KOPT-K1 (cell line): ENCODE measurements around the gene NPHS1.
"Not testable (repeated sequence)": the region's sequence is repeated elsewhere in the genome, so short reads cannot be mapped to it uniquely, and the experiment has no call there.

Source experiments
- H3K27ac ChIP-seq: fragments of 200-600 bp; sonication (generic); 2 replicates; pipeline ENCODE4 v1.5.1; 2016; ENCODE audit warnings: antibody characterized with exemption, mild to moderate bottlenecking, low read depth, low read length; ENCODE audit not compliant: poor library complexity, severe bottlenecking
- H3K36me3 ChIP-seq: fragments of 200-600 bp; sonication (generic); 2 replicates; pipeline ENCODE4 v1.5.1; 2017; ENCODE audit warnings: antibody characterized with exemption, mild to moderate bottlenecking, low read length, moderate library complexity; ENCODE audit not compliant: insufficient read depth
- H3K9me3 ChIP-seq: fragments of 200-600 bp; sonication (generic); 2 replicates; pipeline ENCODE4 v1.5.1; 2017; ENCODE audit warnings: antibody characterized with exemption, low read length, mild to moderate bottlenecking; ENCODE audit not compliant: insufficient read depth, poor library complexity, severe bottlenecking

The NPHS1 gene, protein sequence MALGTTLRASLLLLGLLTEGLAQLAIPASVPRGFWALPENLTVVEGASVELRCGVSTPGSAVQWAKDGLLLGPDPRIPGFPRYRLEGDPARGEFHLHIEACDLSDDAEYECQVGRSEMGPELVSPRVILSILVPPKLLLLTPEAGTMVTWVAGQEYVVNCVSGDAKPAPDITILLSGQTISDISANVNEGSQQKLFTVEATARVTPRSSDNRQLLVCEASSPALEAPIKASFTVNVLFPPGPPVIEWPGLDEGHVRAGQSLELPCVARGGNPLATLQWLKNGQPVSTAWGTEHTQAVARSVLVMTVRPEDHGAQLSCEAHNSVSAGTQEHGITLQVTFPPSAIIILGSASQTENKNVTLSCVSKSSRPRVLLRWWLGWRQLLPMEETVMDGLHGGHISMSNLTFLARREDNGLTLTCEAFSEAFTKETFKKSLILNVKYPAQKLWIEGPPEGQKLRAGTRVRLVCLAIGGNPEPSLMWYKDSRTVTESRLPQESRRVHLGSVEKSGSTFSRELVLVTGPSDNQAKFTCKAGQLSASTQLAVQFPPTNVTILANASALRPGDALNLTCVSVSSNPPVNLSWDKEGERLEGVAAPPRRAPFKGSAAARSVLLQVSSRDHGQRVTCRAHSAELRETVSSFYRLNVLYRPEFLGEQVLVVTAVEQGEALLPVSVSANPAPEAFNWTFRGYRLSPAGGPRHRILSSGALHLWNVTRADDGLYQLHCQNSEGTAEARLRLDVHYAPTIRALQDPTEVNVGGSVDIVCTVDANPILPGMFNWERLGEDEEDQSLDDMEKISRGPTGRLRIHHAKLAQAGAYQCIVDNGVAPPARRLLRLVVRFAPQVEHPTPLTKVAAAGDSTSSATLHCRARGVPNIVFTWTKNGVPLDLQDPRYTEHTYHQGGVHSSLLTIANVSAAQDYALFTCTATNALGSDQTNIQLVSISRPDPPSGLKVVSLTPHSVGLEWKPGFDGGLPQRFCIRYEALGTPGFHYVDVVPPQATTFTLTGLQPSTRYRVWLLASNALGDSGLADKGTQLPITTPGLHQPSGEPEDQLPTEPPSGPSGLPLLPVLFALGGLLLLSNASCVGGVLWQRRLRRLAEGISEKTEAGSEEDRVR (N-terminal part only)

GRCh38 chr19:35852029-35852780 lies at the start of gene NPHS1:
TSS of gene NPHS1 (minus strand) at chr19:35852504. CDS start at chr19:35851837, 667 bp downstream.
- no peaks in the 10 kb centered on the region for H3K36me3 ChIP-seq
- H3K27ac ChIP-seq, result no peak within 1 kb of the TSS
- no peaks in the 10 kb centered on the region for H3K9me3 ChIP-seq

- Histone ChIP-seq H3K9me3 (no peaks in the 10 kb centered on the region), H3K27ac (peak overlapping the region; percentile 92), H3K36me3 (peaks cover 23% of the 10 kb centered on the region)
These were observed 48.8 kb upstream of the NPHS1 start for GRCh38 chr19:35901055-35901644.

- Histone ChIP-seq H3K9me3 (no peaks in the 10 kb centered on the region), H3K27ac (peak overlapping the region; percentile 92), H3K36me3 (peaks cover 38% of the 10 kb centered on the region)
These were observed 47.4 kb upstream of the NPHS1 start for GRCh38 chr19:35899547-35900214.

GRCh38 chr19:35898499-35898809 lies 46.1 kb upstream of the NPHS1 start:
- Histone ChIP-seq H3K36me3 (peaks cover 50% of the 10 kb centered on the region), H3K27ac (peak overlapping the region; percentile 92), H3K9me3 (no peaks in the 10 kb centered on the region)

DNA sequence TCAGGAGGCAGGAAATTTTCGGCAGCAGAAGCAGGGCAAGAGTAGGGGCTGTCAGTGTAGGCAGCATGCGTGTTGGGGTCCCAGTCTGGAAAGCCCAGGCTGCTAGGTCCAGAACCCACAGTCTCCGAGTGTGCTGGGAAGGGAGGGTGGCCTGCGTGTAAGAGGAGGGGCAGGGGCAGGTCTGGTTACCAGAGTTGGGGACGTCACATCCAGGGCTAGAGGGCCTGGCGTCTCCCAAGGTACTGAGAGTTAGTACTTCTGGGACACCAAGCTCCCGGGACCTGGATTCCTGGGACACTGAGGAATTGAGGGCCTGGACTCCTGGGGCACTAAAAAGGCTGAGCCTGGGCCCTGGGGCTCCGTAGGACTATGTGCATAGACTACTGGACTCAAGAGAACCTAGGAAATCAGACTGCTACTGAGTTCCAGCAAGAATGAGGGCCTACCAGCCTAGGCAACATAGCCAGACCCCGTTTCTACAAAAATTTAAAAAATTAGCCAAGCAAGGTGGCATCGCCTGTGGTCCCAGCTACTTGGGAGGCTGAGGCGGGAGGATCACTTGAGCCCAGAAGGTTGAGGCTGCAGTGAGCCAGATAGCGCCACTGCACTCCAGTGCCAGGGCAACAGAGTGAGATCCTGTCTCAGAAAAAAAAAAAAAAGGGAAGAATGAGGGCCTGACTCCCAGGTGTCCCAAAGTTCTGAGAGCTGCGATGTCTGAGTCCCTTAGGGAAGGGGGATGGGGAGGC lies 45.6 kb upstream of the NPHS1 start:
- Histone ChIP-seq H3K9me3 (no peaks in the 10 kb centered on the region), H3K27ac (no peak overlapping the region), H3K36me3 (peaks cover 56% of the 10 kb centered on the region)

DNA sequence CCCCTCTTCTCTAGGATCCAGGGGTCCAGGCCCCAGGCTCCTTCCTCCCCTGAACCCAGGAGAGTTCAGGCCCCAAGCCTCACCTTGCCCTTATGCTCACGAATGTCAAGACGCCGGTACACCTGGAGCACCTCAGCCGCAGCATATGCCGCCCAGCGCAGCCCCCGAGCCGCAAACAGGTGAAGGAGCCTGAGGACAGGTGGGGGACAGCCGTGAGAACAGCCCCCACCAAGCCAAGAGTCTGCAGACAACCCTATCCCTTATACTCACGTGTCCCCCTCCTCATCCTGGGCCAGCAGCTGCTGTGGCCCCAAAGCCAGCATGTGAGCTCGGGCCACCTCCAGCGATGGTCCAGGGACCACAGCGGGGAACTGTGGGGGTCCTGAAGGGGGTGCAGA lies 44.3 kb upstream of the NPHS1 start:
- Histone ChIP-seq H3K27ac (no peak overlapping the region), H3K36me3 (peaks cover 66% of the 10 kb centered on the region)

DNA sequence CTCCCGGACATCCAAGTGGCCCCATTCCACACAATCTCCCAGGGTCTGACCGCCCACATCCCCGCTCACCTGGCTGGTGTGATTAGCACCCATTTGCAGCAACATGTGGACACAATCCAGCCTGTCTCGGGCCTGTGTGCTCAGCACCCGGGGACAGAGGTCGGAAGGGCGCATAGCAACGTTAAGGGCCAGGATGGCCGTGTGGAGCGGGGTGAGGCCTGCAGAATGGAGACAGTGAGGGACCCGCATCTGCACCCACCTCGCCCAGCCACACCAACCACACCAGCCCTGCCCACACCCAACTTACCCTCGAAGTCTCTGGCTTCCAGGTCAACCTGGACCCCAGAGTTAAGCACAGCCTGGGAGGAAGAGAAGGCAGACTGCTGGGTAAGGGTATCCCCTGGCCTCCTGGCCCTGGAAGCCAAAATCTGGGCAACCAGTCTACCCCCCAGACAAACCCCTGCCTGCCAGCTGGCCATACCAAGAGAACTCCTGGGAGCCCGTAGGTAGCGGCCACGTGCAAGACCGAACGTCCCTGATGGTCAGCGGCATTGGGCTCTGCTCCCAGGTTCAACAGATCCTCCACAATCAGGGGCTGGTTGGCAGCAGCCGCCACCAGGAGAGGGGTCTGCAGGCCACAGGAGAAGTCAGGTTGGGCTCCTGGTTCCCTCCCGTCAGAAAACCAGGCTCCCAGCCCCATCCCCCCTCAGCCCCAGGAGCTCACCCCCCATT lies 43.8 kb upstream of the NPHS1 start:
- Histone ChIP-seq H3K36me3 (peaks cover 70% of the 10 kb centered on the region), H3K27ac (no peak overlapping the region), H3K9me3 (no peaks in the 10 kb centered on the region)

More for the DNA sequence above, 44.3 kb upstream of the NPHS1 start:
- no peaks in the 10 kb centered on the region for H3K9me3 ChIP-seq

GRCh38 chr19:35894342-35894741 lies 42.0 kb upstream of the NPHS1 start:
- Histone ChIP-seq H3K27ac (no peak overlapping the region), H3K9me3 (no peaks in the 10 kb centered on the region), H3K36me3 (peaks cover 87% of the 10 kb centered on the region)

DNA sequence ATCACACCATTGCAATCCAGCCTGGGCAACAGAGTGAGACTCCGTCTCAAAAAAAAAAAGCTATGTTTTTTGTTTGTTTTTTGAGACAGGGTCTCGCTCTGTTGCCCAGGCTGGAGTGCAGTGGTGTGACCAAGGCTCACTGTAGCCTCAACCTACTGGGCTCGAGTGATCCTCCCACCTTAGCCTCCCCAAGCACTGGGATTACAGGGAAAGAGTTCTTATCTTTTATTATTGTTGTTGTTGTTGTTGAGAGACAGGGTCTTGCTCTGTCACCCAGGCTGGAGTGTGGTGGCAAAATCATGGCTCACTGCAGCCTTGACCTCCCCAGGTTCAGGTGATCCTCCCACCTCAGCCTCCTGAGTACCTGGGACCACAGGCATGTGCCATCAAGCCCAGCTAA lies 39.5 kb upstream of the NPHS1 start:
- not testable (repeated sequence) for H3K27ac ChIP-seq, H3K9me3 ChIP-seq
- peaks cover 95% of the 10 kb centered on the region for H3K36me3 ChIP-seq

DNA sequence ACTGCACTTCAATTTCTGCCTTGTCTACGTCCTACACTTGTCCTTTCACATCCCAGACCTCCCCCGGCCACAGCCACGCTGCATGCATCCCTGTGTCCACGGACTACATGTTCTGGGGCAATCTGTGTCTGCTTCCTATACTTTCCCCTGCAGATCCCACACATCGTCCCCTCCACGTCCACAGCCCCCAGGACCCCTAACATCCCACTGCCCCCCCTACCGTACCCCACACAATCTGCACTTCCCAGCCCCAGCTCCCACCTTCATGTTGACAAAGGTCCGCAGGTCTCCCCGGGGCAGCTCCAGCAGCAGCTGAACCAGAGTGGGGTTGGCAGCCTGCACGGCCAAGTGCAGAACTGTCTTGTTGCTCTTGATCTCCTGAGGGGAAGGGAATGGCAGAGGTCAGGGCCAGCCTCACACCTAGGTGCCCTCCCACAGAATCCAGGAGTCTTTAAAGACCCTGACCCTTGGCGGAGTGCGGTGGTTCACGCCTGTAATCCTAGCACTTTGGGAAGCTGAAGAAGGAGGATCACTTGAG lies 37.9 kb upstream of the NPHS1 start:
- Histone ChIP-seq H3K9me3 (no peaks in the 10 kb centered on the region), H3K36me3 (peaks cover 82% of the 10 kb centered on the region), H3K27ac (no peak overlapping the region)

GRCh38 chr19:35889370-35890112 lies 37.2 kb upstream of the NPHS1 start:
- peaks cover 75% of the 10 kb centered on the region for H3K36me3 ChIP-seq
- no peaks in the 10 kb centered on the region for H3K9me3 ChIP-seq
- no peak overlapping the region for H3K27ac ChIP-seq

DNA sequence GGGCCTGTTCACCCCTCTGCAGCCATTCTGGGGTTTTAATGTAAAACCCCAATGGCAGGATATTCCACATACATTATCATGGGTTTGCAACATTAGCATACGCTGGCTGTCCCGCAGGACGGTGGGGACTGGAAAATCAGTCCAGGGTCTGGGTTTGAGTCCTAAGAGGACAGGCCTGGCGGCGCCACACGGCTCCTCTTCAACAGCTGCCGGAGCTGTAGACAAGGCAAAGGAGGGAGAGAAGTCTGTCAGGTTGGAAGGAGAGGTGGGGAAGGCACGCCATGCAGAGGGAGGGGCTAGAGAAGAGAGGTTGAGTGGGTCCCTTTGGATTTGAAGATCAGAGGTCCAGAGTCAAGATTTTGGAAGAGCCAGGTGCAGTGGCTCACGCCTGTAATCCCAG lies 36.1 kb upstream of the NPHS1 start:
- Histone ChIP-seq H3K36me3 (peaks cover 64% of the 10 kb centered on the region), H3K9me3 (no peaks in the 10 kb centered on the region), H3K27ac (no peak overlapping the region)
